ENCODE measurements around the gene SMYD5. TPM values are rescaled to one million over a fixed set of nuclear protein-coding genes. Genes with fewer than 3 reads are reported as not detected.

SMYD5 gene
- total and polyA plus RNA-seq, 9 of the 15 experiments (the other 6 are each of a cell fraction or from before 2014, with no cell fraction given) = 11.4 to 56.8 (median 32.0) TPM

DNA sequence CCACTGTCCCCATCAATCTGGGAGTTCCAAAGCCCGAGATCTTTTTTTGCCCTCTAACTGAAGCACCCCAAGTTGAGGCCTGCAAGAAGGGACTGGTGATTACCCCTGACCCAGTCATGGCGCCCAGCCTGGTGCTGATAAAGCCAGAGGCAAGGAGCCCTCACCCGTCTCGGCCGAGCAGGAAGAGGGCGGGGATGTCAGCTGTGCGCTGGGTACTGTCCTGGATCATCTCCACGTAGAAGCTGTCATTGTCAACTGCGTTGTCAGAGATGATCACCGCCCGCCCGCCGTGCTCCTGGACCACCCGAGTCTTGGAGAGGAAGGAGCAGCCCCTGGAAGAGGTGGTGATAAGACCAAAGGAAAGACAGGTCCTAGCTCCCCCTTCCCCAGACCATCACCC, 14.6 kb downstream of the SMYD5 start (continued):
- TF ChIP-seq CUX1 (CRISPR knock-in tag; IDR thresholded peaks at IDR 0.05) (no peak), KDM4B (IDR thresholded peaks at IDR 0.05; ENCODE audit: borderline replicate concordance in 2 of 2, low read depth in 1 of 2) (no peak), TBP (optimal IDR thresholded peaks at IDR 0.05; ENCODE audit: low read depth, low read length) (no peak), ZC3H4 (CRISPR knock-in tag; IDR thresholded peaks at IDR 0.05; ENCODE audit: borderline replicate concordance) (no peak), KAT2B (IDR thresholded peaks at IDR 0.05; ENCODE audit: low read depth, low read length) (no peak), BMI1 (IDR thresholded peaks at IDR 0.05; ENCODE audit: low read length) (no peak)

Data from K562 (cell line).